AG09319 (cell line): ENCODE data around the gene AKAP13.

Source experiments
- DNase-seq: peaks from one replicate; pipeline ENCODE4 v3.0.0-alpha.2; 2010; ENCODE audit warnings: low read depth; ENCODE audit errors: extremely low read depth
- CTCF ChIP-seq: IDR thresholded peaks from 2 replicates; pipeline ENCODE4 v1.5.1; 2011; ENCODE audit warnings: low read depth, mild to moderate bottlenecking, inconsistent platforms, low read length, moderate library complexity

The AKAP13 gene

GRCh38 chr15:85785887-85786780 lies 405.7 kb downstream of the AKAP13 start:
- no peak for DNase-seq
- TF ChIP-seq CTCF = no peak

- DNase-seq = no peak
- no peak for TF ChIP-seq CTCF
Observed at GRCh38 chr15:85786781-85787114, 406.3 kb downstream of the AKAP13 start.

GRCh38 chr15:85788771-85789495 lies 408.5 kb downstream of the AKAP13 start:
- DNase-seq = no peak

GRCh38 chr15:85789496-85789875 lies 409.1 kb downstream of the AKAP13 start:
- TF ChIP-seq CTCF = no peak
- no peak for DNase-seq

More at GRCh38 chr15:85788771-85789495, 408.5 kb downstream of the AKAP13 start:
- no peak for TF ChIP-seq CTCF

- no peak for TF ChIP-seq CTCF
Observed at GRCh38 chr15:85792102-85792731, 411.8 kb downstream of the AKAP13 start.

GRCh38 chr15:85792912-85793590 lies 412.6 kb downstream of the AKAP13 start:
- no peak for DNase-seq

More at GRCh38 chr15:85792102-85792731, 411.8 kb downstream of the AKAP13 start:
- no peak for DNase-seq

More at GRCh38 chr15:85792912-85793590, 412.6 kb downstream of the AKAP13 start:
- TF ChIP-seq CTCF = no peak
